Left cardiac atrium (tissue), 4 donors: ENCODE measurements around the gene CHRNA4. TPM values are rescaled to one million over a fixed set of nuclear protein-coding genes. Genes with fewer than 3 reads are reported as not detected.
A peak's percentile ranks its signal among the peaks of the same experiment; 100 is the strongest.
"Not testable (repeated sequence)": the region's sequence is repeated elsewhere in the genome, so short reads cannot be mapped to it uniquely, and the experiment has no call there.

Source experiments
- ATAC-seq, 2 donors: fragments of 200-7000 bp; cut with Tn5 transposase; one replicate each; pipeline ENCODE4 v1.9.1; 2020; ENCODE audit warnings: mild to moderate bottlenecking in 2 of 2, moderate library complexity in 2 of 2
- DNase-seq: peaks from one replicate; pipeline ENCODE4 v3.0.0-alpha.2; 2020
- intact Hi-C, 2 donors: fragments of 100-400 bp; cut with DNase I; formaldehyde crosslinking; loops; one replicate each; pipeline versions ENCODE4 v1.14.1 to v1.15.1; 2022 to 2023
- total RNA-seq, 2 donors: library from RNA; stranded (reverse); fragmentation: NEBNext Ultra II Directional; extraction: Animal tissue kit (Norgen Biotek cat#: 25700); gene quantifications; one replicate each; pipeline ENCODE4 v1.2.1, GENCODE V29; 2021
- donor health status: DM: no; HTN: yes; CAD: no.
- donor health status: DM: no; HTN: yes; CAD: no; lungs with severe emphysema.
- donor health status: DM: yes; HTN: yes; CAD: no.
- donor health status: Dilated cardiomyopathy.

CHRNA4 gene
- total RNA-seq, 2 donors from 2014 or later = 0.06 to 0.31 TPM

DNA sequence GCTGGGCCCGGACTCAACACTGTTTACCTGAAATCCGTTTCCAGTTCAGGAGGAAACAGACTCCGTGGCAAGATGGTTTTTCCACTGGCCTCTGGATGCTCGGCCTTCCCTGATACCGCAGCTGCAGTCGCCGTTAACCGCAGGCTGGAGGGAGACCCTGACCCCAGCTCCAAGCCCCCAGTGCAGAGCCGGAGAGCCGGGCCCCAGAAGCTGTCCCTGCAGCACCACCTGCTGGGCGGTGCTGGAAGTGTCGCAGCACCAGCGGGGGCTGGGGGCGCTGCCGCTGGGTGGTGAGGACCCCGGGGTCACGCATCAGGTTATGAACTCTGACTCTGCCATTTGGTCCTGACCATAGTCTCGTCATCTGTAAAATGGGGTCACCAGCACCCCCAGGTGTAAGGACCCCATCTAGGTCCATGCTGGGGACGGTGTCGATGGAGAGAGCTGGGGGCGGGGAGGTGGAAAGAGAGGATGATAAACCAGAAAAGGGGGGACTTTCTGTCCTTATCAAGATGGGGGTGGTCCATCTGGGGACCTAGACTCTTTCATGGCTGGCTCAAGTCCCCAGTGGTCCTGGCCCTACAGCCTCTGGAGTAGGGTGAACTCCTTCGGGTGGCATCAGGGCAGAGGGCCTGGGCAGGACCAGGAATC, 20.8 kb upstream of the CHRNA4 start:
- intact Hi-C loops = loop anchor here (1.0 to 2.0 kb wide), 2 partner anchors 71 to 73 kb away; no protein-coding TSS in a partner anchor
- ATAC-seq (peak; percentile 41 to 54), DNase-seq (no peak)

DNA sequence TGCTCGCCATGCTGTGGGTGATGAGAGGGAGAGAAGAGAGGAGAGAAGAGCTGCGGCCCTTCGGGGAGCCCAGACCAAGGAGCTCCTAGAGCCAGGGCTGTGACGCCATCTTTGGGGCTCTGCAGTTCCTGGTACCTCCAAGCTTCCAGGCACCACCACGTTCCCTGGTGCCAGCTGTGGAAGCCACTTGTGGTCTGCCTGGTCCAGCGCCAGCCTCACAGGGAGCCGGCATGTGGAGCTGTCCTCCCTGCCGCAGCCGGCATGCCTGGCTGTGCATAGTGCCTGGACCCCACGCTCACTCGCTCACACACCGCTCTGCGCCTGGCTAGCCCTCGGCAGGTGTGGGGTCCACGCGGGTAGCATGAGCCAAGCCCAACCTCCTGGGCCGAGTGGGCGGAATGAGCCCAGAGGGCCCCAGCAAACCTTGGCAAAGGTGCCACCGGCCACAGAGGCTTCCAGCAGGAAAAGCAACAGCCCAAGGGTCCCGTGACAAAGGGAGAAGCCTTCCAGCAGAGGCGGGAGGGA, 19.3 kb upstream of the CHRNA4 start:
- intact Hi-C loops = loop anchor here in 1 of 2 donors (2.0 kb wide), 1 partner anchor 70 kb away; no protein-coding TSS in a partner anchor
- DNase-seq = no peak
- ATAC-seq = no peak

DNA sequence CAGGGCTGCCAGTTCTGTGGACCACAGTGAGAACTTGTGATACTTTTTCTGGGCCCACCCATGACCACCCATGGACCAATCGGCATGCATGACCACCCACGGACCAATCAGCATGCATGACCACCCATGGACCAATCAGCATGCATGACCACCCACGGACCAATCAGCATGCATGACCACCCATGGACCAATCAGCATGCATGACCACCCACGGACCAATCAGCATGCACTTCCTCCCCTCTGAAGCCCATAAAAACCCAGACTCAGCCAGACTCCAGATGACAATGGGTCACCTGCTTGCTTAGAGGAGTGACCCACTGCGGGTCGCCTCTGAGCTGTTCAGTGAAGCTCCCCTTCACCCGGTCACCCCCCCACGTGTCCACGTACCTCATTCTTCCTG, 18.7 kb upstream of the CHRNA4 start:
- DNase-seq, ATAC-seq: not testable (repeated sequence)
- intact Hi-C loops = loop anchor here in 1 of 2 donors (2.0 kb wide), 1 partner anchor 69 kb away; no protein-coding TSS in a partner anchor

DNA sequence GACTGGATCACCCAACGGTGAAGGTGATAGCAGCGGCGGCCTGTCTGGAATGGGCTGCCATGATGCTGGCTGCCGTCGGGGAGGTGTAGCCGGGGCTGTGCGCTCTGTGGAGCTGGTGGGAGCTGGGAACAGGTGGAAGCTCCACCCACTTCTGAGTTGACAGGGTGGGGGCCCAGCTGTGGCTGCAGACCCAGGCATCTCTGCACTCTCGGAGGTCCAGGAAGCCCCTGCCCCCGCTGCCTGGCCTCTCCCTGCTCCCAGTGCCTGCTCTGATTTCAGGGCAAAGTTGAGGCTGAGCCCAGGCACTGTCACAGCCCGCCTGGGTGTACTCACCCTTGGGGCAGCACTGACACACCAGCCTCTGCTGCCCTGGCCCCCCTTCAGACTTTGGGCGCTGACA, 18.1 kb upstream of the CHRNA4 start:
- intact Hi-C loops = no loop called here
- ATAC-seq (no peak), DNase-seq (no peak)

DNA sequence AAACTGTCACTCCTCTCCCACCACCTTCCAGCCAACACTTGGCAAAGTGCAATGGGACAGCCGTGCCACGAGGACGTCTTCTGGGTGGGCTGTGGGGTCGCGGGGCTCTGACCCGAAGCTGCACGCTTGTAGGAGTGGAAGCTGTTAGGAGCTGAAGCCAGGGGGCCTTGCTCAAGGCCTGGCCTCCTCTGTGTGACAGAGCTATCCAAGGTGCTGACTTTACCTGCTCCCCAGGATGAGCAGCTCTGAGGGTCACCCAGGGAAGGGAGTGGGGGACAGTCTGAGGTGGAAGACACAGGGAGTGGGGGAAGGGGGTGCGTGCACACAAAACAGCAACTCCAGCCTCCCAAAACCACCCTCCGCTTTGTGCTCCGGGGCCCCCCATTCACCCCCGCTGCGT, 17.5 kb upstream of the CHRNA4 start:
- DNase-seq = no peak
- intact Hi-C loops = no loop called here
- ATAC-seq = no peak

DNA sequence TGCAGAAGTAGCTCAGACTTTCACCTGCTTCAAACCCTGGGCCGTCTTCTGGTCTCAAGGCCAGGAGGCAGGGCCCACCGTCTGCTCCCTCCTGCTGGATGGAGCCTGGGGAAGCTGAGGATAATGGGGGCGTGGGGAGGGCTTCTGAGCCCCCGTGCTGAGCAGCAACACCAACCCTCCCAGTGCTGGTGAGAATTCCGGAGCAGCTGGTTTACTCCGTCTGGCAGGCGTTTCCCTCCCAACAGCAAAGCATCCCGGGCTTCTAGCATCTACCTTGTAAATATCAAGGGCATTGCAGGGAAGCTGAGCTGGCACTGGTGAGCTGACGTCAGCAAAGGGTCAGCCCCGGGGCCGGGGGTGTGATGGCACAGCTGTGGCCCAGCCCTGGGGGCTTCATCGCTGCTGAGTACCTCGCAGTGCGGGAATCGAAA, 16.8 kb upstream of the CHRNA4 start:
- DNase-seq (no peak), ATAC-seq (no peak)
- intact Hi-C loops = no loop called here

DNA sequence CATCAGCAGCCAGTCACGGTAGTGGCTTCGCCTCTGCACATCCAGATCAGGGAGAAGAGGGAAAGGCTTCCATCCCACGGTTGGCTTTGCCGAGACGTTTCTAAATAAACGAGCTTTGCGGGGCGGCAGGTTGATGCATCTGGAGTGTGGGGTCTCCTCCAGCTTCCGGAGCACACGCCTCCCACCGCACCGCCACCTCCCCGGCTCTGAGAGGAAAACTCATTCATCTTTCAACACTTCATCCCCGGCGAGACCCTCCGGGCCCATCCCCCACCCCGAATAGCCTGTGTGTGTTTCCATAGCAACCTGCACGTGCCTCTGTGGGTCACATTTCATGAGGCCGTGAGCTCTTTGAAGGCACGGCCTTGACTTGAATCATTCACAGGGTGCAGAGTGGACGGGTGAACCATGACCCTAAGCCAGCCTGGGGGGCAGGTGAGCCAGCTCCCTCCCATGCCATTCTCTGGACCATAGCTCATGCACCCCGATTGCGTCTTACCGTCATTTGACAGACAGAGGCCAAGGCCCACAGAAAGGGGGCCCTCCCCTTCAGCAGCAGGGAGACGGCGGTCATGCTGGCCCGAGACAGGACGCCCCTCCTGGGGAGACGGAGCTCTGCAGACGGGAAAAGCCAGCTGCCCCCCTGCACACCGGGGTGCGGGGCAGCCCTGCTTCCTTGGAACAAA, 16.2 kb upstream of the CHRNA4 start:
- intact Hi-C loops = no loop called here
- DNase-seq (no peak), ATAC-seq (no peak)

DNA sequence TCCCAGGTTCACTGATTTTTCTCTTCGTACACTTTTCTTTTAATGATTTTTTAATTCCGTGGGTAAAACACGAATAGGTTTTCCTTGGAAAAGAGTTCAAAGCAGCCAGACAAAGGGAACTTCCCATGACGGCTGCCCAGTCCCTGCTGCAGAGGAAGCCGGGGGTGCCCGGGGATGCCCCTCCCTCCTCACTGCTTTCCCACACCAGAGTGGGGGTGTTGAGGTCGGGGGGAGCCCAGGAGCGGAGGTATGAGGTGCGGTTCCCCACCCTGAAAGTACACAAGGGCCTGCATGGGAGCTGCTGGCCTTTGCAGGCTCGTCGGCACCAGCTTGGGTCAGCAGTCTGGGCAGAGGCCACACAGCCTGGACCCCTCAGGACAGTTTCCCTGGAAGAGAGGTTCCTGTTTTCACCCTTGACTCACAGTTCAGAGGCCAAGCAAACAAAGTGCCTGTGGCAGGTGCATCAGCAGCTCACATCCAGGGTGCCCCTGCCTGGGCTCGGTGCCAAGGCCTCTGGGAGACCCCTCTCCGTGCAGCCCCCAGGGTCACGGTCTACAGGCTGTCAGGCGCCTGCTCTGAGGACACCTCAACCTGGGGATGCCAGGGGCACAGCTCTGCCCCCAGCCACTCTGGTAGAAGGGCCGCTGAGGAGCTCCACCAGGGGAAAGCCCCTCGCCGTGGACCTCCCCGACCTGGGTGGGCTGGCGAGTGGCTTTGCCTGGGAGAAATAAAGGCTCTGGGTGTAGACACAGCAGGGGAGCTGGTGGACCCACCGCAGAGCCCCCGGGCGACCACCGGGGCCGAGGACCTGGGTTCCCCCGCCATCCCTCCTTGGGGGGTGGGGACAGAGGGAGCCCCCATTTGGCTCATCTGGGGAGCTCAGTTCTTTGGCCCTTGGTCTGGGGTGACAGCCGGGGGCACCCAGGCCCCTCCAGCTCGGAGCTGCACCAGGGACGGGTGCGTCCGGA, 15.4 kb upstream of the CHRNA4 start:
- no peak for ATAC-seq
- intact Hi-C loops = no loop called here
- DNase-seq = no peak

DNA sequence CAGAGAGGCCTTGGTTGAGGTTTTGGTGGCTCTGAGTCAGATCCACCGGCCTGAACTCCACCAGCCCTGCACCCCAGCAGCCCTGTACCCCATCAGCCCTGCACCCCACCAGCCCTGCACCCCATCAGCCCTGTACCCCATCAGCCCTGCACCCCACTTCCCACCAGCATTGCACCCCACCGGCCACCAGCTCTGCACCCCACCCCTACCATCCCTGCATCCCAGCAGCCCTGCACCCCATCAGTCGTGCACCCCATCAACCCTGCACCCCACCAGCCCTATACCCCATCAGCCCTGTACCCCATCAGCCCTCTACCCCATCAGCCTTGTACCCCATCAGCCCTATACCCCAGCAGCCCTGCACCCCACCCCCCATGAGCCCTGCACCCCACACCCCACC, 14.3 kb upstream of the CHRNA4 start:
- no peak for DNase-seq
- no peak for ATAC-seq
- intact Hi-C loops = no loop called here

DNA sequence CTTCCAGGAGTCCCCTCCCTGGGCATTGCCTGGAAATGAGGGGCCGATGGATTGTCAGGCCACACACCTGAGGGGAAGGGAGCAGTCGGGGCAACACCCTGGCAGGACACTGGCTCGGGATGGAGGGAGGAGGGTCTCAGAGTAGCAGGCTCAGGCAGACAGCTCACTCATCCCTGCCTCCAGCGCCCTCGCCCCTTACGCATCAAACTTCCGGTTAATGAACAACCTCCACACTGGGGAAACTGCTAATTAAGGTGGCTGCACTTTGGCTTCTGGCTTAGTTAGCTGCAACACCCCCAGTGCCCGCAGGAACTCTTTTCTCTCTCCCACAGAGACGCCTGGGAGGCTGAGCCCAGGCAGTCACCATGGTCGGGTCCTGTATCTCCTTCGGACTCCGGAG, 13.4 kb upstream of the CHRNA4 start:
- DNase-seq (no peak), ATAC-seq (no peak)
- intact Hi-C loops = no loop called here

DNA sequence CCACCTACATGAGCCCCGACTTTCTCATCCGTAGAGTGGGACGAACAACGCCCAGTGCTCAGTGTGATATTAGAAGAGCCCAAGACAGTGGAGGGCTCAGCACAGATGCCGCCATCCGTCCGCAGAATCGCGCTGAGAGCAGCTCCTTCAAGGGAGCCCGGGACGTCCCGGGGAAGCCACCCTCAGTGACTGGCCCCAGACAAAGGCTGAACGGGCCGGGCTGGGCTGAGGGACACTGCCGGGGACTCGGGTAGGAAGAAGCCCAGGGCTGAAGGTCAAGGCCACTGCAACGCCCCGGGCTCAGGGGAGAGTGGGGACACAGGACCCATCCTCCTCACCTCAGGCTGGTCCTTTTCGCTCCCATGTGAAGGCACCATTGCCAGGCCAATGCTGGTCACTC, 12.8 kb upstream of the CHRNA4 start:
- intact Hi-C loops = no loop called here
- ATAC-seq = no peak
- DNase-seq = no peak

DNA sequence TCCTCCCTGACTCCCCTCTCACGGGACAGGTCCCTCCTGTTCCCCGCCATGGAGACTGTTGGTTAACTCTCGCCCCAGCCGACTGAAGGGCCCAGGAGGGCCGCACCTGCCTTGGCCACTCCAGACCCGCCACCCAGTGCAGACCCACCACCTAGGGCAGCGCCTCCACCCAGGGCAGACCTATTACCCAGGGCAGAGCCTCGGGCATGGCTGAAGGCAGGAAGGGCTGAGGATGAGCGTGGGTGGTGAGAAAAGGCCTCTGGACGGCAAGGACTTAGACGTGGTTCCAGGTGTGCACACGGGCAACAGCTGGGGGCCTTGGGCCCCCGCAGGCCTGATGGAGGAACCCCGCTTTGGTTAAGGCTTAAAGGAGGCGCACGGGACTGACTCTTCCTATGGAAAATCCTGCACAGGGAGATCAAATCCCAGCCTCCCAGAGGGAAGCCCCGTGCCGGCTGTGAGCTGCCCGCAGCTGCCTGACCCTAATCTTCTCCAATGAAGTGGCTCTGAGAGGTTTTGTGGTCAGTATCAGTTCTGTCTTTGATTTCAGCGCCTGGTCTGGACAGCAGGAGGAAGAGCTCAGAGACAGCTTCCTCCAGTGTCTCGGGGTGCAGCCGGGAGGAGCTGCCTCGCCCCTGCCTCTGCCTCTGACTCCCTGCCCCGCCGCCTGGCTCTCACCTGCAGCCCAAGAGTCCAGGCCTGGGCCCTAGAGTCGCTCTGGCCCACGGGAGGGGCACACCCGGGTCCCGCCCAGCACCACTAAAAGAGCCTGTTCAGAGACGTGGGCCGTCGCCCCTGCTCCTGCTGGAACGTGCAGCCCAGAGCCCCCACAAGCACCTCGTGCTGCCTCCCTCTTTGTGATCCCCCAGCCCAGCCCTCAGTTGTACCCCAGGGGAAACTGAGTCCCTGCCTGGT, 12.1 kb upstream of the CHRNA4 start:
- peak; percentile 28 to 35 for ATAC-seq
- no peak for DNase-seq
- intact Hi-C loops = no loop called here

DNA sequence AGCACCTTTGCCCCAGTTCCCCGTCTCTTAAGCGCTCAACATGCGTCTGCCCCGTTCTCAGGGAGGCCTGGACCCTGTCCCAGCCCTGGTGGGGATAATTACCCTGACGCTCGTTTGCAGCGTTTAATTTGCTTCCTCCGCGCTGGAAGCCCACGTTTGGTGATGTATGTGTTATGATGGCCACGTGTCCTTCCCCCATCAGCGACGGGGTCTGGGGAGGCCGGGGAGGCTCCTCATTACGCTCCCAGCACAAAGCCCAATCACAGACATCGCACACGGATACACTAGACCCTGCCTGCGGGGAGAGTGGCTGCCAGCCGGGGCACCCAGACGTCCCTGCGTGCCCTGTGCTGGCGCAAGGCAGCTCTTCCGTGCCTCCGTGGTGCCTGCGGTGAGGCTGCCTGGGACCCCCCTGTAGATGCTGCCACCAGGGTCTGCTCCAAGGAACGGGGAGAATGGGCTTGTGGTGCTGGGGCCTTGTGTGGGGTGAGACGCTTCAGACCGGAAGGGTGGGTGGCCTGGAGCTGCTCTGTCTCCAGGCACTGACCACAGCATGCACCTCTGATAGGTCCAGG, 10.2 kb upstream of the CHRNA4 start:
- DNase-seq = no peak
- intact Hi-C loops = loop anchor here in 1 of 2 donors (2.0 kb wide), 1 partner anchor 51 kb away; no protein-coding TSS in a partner anchor
- ATAC-seq = no peak

DNA sequence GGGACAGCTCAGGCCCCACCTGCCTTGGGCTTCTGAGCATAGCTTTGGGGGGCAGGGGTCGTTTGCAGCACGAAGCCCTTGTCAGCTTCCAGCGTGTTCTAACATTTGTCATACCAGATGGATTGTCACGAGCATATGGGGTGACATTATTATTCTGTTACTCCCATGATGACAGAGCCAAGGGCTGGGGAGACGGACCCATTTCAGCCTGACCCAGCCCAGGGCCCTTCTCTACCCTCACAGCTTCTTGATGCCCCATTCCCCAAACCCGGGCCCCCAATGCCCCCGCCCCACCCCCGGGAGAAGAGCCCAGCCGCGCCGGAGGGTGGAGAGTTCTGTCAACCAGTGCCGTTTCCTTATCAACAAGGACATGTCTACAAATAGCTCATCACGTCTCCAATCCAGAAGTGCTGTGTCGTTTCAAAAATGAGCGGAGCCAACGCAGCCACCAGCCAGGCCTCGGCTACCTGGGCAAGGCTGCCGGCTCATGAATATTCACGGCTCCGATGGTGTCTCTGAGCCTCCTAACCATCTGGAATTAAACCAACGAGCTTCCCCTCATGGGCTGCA, 9.6 kb upstream of the CHRNA4 start:
- intact Hi-C loops = loop anchor here in 1 of 2 donors (2.0 kb wide), 1 partner anchor 50 kb away; no protein-coding TSS in a partner anchor
- DNase-seq (no peak), ATAC-seq (peak; percentile 51 to 63)

DNA sequence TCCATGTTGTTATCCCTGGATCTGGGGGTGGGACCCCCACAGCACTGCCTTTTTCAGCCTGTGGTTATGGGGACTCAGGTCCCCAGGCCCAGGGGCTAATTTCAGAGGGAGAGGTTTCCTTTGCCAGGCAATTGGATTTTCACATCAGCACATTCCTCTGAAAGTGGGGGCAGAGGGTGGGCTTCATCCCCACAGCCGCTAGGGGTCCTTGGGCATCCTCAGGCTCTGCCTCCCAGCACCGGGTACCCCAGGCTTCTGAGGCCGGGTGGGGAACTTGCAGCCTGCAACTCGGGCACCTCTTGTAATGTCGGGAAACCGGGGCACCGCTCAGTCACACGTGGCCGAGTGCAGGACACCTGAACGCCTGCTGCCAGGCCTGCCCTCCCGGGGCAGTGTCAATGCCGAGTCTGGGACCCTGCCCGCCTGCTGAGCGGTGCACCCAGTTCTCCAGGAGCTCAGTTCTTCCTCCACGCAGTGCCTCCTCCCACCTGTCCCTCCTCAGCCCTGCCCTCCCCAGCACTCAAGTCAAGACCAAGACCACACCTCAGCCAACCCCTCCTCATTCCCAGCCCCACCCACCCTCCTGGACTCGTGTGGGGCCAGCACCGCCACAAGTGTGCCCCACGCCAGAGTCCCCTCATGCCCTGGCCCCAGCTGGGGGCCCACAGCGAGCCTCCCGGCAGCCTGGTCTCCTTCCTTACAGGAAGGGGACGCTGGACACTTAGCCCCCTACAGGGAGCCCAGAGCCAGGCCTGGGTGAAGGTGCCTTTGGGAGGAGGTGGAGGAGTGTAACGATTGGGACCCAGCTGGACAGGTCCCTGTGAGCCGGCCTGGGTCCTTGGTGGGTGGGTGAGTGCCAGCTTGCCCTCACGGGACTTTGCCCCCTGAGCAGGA, 8.8 kb upstream of the CHRNA4 start:
- intact Hi-C loops = loop anchor here in 1 of 2 donors (2.0 kb wide), 1 partner anchor 49 kb away; no protein-coding TSS in a partner anchor
- ATAC-seq (no peak), DNase-seq (no peak)

DNA sequence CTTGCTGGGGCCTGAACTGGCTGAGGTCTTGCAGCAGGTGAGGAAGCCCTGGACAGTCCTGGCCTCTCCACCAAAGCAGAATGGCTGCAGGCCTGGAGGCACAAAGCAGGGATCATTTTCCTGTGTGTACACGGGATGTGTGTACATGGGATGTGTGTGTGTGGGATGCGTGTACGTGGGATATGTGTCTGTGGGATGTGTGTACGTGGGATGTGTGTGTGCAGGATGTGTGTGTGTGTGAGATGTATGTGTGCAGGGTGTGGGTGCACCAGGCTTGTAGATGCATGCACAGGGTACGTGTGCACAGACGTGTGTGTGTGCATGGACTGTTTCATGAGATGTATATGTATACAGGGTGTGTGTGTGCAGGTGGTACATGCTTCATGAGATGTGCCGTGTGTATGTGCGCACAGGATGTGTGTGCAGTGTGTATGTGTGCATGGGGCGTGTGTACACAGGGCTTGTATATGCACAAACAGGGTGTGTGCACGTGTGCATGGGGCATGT, 7.9 kb upstream of the CHRNA4 start:
- ATAC-seq (no peak), DNase-seq (no peak)
- intact Hi-C loops = no loop called here
